BE2C (cell line): ENCODE results near the gene CWC15. TPM values are rescaled to one million over a fixed set of nuclear protein-coding genes. Genes with fewer than 3 reads are reported as not detected.
A peak's percentile ranks its signal among the peaks of the same experiment; 100 is the strongest.
"Not testable (repeated sequence)": the region's sequence is repeated elsewhere in the genome, so short reads cannot be mapped to it uniquely, and the experiment has no call there.

ENCODE experiments used
- DNase-seq: peaks from one replicate; pipeline ENCODE4 v3.0.0-alpha.2; 2020
- H3K27me3 ChIP-seq: fragments of 250-450 bp; sonication (Bioruptor Pico); 2 replicates; pipeline ENCODE4 v1.5.1; 2020; ENCODE audit warnings: mild to moderate bottlenecking
- H3K36me3 ChIP-seq: fragments of 250-450 bp; sonication (Bioruptor Pico); 2 replicates; pipeline ENCODE4 v1.5.1; 2020; ENCODE audit warnings: mild to moderate bottlenecking
- H3K4me1 ChIP-seq: fragments of 250-450 bp; sonication (Bioruptor Pico); 2 replicates; pipeline ENCODE4 v1.5.1; 2020
- H3K4me3 ChIP-seq: 2 replicates; pipeline ENCODE4 v1.5.1; 2011; ENCODE audit warnings: low read depth, low read length
- H3K9me3 ChIP-seq: fragments of 250-450 bp; sonication (Bioruptor Pico); 2 replicates; pipeline ENCODE4 v1.5.1; 2020
- CTCF ChIP-seq: IDR thresholded peaks from 2 replicates; pipeline ENCODE4 v1.5.1; 2012; ENCODE audit warnings: mild to moderate bottlenecking, low read depth, low read length
- polyA plus RNA-seq: library from polyadenylated mRNA; unstranded; fragments of >200 nt; gene quantifications from one replicate; pipeline ENCODE4 v1.2.1, GENCODE V29; 2012; ENCODE audit warnings: low read depth, missing spikeins; ENCODE audit not compliant: insufficient read length, insufficient read depth

The CWC15 gene
- 123 TPM for polyA plus RNA-seq

GRCh38 chr11:94973099-94973968, at the start of gene CWC15, which contains the start of gene KDM4D:
TSS of gene CWC15 (minus strand) at chr11:94973556. CDS start at chr11:94972185, 1,371 bp downstream.
TSS of gene KDM4D (plus strand) at chr11:94973709. CDS start at chr11:94997373, 23,664 bp downstream.
- Histone ChIP-seq H3K36me3 (peaks cover 38% of the 10 kb centered on the region), H3K4me1 (peaks cover 6% of the 10 kb centered on the region), H3K4me3 (peak within 1 kb of the TSS; percentile 92), H3K27me3 (no peaks in the 10 kb centered on the region), H3K9me3 (no peaks in the 10 kb centered on the region)
- TF ChIP-seq CTCF: no peak
- peak; percentile 96 for DNase-seq

GRCh38 chr11:95021468-95021867, 48.1 kb upstream of the CWC15 start:
- H3K27me3 ChIP-seq, H3K4me1 ChIP-seq, H3K36me3 ChIP-seq, DNase-seq, H3K9me3 ChIP-seq, H3K4me3 ChIP-seq: not testable (repeated sequence)

GRCh38 chr11:95016139-95016538, 42.8 kb upstream of the CWC15 start:
- no peak for TF ChIP-seq CTCF
- Histone ChIP-seq H3K9me3 (no peaks in the 10 kb centered on the region), H3K4me1 (no peaks in the 10 kb centered on the region), H3K27me3 (no peaks in the 10 kb centered on the region), H3K36me3 (no peaks in the 10 kb centered on the region), H3K4me3 (no peak overlapping the region)
- no peak for DNase-seq

GRCh38 chr11:95014184-95014821, 40.9 kb upstream of the CWC15 start:
- Histone ChIP-seq H3K4me1 (no peaks in the 10 kb centered on the region), H3K9me3 (no peaks in the 10 kb centered on the region), H3K27me3 (no peaks in the 10 kb centered on the region), H3K4me3 (no peak overlapping the region), H3K36me3 (no peaks in the 10 kb centered on the region)
- DNase-seq: no peak
- TF ChIP-seq CTCF: no peak

- no peaks in the 10 kb centered on the region for H3K27me3 ChIP-seq
- no peaks in the 10 kb centered on the region for H3K9me3 ChIP-seq
- DNase-seq: no peak
- no peaks in the 10 kb centered on the region; the same call in 1 of the 2 replicates for H3K4me1 ChIP-seq
- no peak for TF ChIP-seq CTCF
- no peaks in the 10 kb centered on the region for H3K36me3 ChIP-seq
- no peak overlapping the region for H3K4me3 ChIP-seq
These were observed 38.0 kb upstream of the CWC15 start for GRCh38 chr11:95011376-95011775.

- H3K36me3 ChIP-seq: no peaks in the 10 kb centered on the region
- TF ChIP-seq CTCF: no peak
- no peaks in the 10 kb centered on the region for H3K9me3 ChIP-seq
- no peak for DNase-seq
- no peaks in the 10 kb centered on the region for H3K27me3 ChIP-seq
- H3K4me1 ChIP-seq: no peaks in the 10 kb centered on the region; the same call in 1 of the 2 replicates
- H3K4me3 ChIP-seq: no peak overlapping the region
These were observed 32.3 kb upstream of the CWC15 start for GRCh38 chr11:95005642-95006041.
